GM19043 (cell line): ENCODE data around the gene TBC1D2B.

ENCODE experiments used
- ATAC-seq: cut with Tn5 transposase; IDR thresholded peaks from one replicate; pipeline ENCODE4 v1.9.1; 2021; ENCODE audit warnings: low read depth; ENCODE audit not compliant: unreplicated experiment

TBC1D2B gene

DNA sequence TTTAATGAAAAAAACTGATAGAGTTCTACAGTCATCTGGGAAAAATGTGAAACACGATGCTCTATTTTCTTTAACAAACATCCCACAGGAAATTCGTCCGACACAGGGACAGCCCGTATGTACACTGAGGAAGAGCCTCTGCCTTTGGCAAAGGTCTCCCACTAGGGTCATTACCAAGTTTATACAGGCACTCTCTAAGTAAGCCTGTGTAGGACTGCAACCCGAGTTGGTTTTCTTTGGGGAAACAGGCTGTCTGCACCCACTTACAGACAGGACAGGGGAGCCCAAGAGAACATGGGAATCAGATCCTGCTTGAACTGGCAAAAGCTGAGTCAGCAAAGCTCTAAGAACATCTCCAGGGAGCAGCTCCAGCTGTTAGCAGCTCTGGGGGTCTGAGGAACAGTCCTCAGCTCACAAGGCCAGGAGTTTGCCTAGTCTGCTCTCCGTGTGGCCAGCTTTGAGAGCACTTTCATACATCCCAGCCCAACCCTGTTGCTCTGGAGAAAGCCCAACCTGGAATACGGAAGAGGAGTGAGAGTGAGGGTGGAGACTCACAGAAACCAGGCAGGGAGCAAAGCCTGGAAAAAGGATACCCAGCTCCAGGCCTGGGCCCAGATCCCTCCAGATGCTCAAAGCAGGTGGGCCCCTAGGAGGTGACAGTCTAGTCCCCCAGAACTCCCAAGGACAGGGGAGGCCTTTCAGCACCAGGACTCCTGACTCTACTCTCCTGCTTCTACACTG, 1.9 kb downstream of the TBC1D2B start:
- no peak for ATAC-seq

DNA sequence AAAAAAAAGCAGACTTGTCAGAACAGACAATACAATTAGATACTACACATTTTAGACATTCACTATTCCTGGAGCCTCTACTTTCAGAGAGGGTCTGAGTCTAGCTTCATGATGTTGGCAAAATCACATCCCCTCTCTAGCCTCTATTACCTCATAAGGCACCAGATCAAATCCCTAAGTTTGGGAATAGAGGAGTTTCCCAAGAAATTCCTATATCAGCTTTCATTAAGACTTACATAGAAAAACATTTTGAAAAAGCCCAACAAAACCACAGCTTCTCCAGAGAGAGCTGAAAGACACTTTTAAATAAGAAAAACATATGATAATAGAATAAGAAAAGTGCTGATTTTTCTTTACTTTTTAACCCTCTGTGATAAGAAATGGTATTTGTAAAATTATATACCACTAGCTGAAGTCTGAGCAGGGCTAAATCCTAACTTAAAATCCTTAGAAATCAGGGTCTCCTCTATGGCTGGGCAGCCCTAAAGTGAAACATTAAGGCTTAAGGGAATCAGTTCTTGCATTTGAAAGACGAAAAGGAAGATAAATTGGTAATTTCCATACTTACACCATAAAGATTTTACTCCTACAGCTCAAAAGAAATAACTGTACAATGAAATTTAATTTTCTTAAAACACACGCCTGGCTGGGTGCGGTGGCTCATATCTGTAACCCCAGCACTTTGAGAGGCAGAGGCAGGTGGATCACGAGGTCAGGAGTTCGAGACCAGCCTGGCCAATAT, 4.3 kb downstream of the TBC1D2B start:
- no peak for ATAC-seq

DNA sequence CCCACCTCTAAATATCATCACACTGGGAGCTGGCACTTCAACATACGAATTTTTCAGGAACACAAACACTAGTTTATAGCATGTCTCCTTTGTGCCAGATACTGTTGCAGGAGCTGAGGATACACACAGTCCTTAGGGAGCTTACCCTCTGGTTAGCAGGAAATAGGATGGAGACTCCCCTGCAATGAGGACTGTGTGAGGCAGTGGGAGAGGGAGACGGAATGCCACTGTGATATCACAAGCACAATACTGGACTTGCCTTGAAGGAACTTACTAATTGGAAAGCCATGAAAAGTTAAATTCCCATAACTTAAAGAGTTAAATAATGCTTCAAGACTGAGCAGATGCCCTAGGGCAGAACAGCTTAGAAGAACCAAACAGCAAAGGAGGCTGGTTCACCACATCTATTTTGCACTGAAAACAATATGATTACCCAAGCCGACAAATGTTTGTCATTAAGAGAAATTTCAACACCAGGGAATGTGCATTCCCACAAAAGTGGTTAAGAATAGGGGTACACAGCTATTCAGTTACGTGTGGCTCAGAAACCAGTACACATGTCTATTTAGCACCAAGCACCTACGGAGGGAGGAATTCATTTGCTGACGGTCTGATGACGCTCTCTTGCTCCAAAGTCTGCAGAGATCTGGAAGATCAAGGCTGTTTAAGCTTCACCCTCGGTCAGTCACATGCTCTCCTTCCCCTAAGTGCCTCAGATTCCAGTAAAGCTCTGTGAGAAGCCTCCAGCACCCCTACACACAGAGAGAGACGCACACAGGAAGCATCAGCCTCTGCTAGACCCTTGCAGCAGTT, 5.2 kb downstream of the TBC1D2B start:
- ATAC-seq: no peak

DNA sequence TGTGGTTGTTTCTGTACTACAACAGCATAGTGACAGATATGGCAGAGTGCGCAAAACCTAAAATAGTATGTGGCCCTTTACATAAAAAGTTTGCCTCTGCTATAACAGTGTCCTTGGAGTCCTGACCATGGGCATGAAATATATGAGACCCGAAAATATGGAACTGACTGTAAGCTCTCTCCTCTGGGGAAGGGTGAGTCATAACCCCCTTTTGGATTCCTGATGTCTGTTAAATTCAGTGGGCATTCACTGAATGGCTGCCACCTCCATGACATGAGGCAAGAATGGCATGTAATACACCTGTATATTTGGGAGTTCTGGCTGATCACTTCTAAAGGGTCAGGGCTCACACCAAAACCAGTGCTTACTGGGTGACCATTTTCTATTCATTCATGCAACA, 6.1 kb downstream of the TBC1D2B start:
- no peak for ATAC-seq

DNA sequence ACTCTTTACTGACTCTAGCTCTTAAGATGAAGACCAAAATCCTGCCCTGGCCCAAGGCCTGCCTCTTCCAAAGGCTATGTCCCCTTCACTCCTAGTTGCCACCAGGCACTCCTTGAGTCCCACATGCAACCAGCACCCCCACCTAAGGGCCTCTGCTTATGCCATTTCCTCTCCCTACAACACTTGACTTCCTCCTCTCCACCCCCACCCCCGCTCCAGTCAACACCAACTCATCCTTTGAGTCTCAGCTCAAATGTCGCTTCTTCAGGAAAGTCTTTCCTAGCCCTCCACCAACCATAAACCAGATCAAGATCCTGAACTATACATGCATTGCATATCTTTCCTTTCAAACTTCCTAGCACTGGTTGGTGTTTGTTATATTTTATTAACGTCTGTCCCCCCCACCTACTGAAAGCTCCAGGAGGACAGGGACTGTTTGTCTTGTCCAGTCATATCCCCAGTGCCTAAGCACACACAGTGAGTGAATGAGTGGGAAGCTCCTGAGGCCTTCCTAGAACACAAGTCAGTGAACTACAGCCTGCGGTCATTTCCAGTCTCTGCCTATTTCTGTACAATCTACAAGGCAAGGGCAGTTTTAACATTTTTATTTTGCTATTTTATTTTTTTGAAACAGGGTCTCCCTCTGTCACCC, 7.3 kb downstream of the TBC1D2B start:
- ATAC-seq: no peak

DNA sequence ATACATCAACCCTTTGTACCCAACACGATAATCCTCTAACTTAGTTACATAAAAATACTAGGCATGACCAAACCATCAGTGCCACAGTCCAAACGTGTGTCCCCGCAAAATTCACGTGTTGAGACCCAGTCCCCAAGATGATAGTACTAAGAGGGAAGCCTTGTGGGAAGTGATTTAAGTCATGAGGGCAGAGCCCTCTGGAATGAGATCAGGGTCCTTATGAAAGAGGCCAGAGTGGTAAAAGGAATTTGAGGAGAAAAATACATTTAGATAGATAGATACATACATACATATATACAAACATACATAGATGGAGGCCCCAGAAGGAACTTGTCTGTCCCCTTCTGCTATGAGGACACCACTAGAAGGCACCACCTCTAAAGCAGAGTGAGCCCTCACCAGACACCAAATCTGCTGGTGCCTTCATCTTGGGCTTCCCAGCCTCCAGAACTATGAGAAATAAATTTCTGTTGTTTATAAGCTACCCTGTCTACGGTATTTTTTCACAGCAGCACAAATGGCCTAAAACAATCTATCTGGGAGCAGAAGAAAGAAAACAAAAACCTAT, 8.0 kb downstream of the TBC1D2B start:
- no peak for ATAC-seq

DNA sequence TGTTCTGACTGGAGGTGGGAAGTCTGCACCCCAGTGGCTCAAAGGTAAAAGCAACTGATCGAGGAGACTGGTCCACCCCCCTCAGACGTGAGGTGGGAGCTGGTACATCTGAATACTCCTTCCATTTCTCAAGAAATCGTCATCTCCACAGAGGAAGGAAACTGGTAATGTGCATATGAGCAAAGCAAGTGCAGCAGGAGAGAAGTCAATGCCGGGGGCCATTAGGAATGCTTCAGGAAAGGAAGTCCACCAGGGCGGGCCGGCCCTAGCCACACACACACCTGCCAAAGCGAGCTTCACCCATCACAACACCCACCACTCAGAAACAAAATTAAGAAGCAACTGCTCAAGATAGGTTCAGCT, 8.5 kb downstream of the TBC1D2B start:
- no peak for ATAC-seq

DNA sequence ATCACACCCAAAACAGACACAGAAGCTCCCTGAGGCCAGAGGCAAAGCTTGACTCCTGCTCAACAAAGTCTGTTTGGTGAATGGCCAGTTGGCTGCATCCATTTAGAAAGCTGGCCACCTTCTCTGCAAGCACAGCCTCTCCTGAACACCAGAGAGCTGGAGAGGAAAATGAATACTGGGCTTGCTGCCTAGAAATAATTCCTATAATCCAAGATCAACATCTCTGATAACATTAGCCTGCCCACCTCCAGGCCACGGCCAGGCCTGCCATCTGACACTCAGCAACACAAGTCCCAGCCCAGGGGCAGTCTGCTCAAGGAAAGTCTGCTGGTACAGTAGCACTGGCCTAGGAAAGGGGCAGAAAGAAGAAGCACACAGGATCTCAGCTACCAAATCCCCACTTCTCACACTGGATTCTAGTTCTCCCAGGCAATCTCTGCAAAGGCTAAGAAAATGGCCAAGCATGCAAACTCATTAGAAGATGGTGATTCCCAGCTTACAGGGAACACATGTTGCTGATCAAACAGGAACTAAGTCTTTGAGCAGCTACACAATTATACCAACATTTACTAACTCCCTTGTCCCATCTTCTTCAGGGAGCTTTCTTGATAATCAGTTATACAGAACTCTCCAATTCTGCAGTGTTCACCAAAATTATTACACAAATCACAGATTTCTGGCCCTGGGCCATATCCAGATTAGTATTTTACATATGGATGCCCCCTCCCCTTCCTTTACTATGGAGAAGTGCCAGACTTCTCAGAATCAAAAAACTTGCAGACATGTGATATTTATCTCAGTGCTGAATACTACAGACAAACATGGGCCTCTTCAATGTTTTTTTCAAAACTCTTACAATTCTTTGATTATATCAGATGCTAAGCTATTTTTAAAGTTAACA, 9.9 kb downstream of the TBC1D2B start:
- no peak for ATAC-seq

DNA sequence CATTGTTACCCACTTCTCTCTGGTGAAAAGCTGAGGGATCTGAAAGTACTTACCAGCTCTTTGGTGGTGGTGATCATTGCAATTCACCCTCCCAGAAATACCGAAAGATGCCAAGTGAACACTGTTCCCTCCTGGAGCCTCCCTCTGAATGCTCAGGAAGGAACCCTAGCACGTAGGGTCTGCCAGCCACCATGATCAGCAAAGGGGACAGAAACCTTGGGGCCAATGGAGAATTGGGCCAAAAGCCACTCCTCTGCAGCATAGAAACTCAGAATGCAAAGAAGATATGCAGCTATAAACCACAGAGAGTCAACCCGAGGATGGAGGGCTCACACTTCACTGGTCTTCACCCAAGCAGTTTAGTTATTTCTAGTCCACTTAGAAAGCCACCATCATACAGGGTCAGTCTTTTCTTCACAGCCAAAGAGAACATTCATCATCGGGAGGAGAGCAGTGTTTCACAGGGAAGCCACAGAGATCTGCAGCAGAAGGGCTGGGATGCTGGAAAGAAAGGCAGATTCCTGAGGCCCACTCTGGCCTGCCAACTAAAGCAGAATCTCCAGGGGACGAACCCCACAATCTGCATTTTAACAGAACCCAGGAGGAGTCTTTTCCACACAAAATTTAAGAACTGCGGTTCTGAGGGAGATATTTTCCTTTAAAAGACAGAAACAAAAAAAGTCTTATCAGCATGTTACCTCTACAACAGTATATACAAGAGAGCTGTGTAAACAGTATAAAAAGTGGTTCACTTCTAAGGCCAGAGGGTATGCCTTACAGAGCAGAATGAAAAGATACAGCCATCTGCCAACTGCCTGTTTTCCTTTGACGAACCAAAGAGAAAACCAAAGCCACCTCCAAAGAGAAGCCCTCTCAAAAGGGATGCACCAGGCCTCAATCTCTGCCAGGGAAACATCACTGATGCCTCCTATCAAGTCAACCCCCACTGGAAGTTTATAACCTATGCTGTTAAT, 11.3 kb downstream of the TBC1D2B start:
- no peak for ATAC-seq

DNA sequence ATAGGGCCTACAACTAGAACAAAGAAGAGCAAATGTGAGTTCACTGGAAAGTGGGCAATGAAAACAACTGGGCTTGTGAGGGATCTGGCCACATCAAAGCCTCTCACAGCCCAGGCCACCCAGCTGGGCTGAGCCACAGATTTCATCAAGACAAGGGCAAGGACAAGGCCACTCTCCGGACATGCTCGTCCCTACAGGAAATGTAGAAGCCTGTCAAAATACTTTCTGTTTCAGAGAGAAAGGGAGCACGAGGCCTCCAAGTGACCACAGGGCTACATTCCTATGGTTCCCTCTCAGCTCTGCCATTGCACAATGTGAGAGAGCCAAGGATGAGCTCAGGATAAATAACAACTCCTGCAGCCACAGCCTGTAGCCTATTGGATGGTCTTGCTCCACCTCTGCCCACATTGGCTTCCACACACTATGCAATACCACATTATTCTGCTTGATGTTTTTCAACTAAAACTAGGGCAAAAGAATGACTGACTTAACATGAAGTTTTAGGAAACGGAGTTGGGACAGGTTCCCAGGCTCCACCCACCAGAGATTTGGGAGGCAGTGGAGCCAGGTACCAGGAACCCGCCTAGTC, 12.1 kb downstream of the TBC1D2B start:
- no peak for ATAC-seq

DNA sequence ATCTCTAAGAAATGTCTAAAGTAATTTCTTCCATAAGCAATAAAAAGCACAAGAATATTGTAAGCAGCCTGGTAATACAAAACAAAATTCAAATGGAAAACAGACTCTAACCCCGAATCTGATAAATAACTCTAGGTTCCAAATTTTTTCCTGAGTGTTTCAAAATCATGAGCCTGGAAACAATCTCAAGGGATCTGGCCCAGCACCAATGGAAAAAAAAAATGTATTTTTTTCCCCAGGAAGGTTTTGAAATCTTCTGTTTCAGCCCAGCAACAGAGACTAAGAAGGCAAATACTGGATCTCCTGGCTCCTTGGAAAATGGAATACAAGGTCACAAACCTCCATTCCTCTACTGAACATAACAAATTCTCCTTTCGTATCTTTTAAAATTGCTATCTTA, 13.0 kb downstream of the TBC1D2B start:
- ATAC-seq: no peak

DNA sequence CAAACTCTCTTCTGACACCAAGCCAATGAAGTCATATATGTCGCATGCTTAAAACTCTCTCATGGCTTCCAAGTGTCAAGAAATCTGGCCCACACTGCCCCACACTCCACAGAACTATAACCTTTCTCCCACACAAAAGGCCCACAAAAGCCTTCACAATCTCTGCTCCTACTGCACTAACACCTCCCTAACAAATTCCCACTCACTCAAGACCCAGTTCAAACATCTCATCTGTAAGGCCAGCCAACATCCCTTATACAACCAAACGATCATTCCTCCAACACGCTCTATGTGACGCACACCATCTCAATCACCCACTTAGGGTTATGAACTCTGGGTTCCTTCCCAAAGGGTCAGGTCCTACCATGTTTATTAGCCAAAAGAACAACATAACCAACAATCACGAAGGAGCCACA, 13.5 kb downstream of the TBC1D2B start:
- ATAC-seq: no peak

DNA sequence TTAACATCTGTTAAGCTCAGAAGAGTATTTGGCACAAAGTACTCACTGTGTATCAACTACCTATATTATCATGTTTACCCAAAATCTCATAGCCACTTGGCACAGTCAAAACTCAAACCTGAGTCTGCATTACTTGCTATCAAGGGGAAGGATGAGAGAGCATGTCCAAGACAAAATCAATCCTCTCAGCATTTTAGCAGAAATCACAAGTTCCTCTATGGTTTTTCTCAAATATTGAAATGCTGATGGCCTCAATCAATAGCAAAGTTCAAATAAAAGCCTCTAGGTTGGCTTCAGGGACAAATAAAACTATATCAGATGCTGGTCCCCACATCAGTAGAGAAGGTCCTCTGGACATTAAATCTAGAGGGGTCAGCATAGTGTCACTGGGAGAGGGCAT, 14.3 kb downstream of the TBC1D2B start:
- ATAC-seq: no peak

DNA sequence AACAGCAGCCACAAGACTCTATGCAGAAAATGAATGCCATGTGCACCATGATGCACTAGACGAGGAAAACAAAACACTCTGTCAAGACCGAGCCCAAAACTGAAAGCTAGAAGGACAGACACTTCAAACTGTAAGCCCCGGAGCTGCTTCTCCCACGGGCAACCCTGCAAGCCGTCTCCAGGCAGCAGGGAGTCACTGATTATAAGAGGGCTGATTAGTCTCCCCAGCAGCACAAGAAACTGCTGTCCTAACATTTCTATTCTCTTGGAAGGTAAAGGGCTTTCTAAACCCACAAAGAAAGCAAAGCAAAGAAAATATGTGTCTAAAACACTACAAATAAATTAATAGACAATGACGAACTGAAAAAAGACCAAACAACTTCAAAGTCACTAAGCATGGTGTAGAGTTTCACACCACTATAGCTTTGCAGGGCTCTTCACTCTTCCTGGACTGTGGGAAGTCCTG, 15.5 kb downstream of the TBC1D2B start:
- ATAC-seq: no peak

DNA sequence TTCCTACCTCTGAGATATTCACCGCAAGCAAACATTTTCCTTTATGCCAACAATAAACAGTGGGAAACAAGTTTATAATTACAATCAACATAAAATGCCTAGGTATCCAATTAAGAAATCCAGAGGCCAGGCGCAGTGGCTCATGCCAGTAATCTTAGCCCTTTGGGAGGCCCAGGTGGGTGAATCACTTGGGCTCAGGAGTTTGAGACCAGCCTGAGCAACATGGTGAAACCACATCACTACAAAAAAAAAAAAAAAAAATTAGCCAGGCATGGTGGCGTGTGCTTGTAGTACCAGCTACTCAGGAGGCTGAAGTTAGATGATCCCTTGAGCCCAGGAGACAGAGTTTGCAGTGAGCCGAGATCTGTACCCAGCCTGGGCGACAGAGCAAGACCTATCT, 17.3 kb downstream of the TBC1D2B start:
- no peak for ATAC-seq

DNA sequence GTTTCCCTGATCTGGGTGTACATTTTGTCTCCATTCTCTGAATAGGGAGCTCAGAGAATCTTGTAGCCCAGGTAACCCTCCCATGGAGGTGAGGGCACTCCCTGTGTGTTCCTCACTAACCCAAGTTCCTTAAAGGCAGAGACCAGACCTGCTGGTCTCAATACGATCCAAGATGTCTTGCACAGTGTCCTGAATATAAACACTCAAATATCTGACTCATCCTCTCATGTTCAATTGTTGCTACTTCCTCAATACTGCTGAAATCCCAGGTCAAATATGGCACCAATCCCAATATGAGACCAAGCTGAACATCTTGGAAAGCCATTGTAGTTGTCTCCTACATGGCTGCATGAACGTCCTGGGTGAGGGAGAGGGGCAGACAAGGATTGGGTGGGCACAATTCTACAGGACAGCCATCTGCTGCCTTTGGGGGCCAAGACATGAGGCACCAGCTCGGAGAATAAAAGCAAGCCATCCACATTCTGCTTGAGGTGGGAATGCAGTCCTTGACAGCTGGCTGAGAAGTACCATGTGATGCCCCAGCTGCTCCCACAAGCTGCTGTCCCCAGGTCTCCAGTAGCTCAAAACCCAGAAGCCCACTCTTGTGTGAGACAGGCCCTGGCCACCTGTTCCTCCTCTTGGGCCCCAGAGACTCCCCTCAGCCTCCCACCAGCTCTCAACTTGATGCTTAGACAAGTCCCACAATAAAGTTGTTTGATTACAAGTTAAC, 18.2 kb downstream of the TBC1D2B start:
- no peak for ATAC-seq

DNA sequence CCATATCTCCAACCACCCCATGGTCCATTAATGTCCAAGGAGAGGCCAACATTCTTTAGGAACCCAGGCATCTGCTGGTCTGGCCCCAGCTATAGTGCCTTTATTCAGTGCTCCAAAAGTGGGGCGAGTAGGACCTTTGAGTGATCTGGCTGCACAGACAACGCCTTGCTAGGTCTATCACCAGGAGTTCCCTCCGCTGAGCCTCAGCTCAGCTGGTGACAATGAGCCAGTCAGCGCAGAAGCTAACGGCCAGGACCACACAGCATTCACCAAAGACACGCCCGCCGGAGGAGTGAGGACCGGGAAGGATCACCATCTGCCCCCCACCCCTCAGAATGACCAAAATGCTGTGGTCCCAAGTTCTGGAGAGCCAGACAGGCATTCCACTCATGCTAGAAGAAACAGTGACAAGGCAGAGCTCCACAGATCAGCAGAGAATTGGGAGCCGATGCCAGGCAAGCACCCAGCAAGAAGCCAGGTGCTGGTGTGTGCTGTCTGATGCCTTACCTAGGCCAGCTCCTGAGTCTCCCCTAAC, 19.0 kb downstream of the TBC1D2B start:
- no peak for ATAC-seq
